ENCODE results near the gene STX18.

STX18 gene

DNA sequence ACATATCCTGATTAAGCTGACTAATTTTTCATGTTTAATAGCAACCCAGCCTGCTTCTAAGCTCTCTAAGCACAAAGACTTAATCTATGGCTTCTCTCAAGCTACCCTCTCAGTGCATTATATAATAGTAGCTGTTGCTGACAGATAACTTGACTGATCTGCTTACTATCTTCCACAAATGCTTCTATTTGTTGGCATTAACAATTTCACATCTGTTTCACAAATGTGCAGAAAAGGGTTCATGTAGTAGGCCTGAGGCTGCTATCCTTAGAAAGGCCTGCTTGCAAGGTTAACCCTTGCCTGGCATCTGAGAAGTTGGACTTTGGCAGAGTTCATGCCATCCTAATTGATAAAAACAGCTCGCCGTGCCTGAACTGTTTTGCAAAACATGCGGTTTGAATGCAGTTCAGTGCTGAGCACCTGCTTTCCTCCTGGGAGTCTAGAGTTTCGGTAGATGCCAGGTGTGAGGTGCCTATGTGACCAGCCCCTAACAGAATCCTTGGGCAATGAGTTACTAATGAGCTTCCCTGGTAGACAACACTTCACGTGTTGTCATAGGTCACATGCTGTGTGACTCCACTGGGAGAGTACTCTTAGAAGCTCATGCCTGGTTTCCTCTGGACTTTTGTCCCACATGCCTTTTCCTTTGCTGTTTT is 86.5 kb downstream of the STX18 start:
- no peak for DNase-seq (ENCODE audit: extremely low read depth, low read depth)
- H3K4me3 ChIP-seq (replicated peaks; ENCODE audit: low read depth, low read length) = no peak overlapping the region
- no peak for TF ChIP-seq CTCF (IDR thresholded peaks at IDR 0.05; ENCODE audit: low read depth, low read length, missing control alignments)

DNA sequence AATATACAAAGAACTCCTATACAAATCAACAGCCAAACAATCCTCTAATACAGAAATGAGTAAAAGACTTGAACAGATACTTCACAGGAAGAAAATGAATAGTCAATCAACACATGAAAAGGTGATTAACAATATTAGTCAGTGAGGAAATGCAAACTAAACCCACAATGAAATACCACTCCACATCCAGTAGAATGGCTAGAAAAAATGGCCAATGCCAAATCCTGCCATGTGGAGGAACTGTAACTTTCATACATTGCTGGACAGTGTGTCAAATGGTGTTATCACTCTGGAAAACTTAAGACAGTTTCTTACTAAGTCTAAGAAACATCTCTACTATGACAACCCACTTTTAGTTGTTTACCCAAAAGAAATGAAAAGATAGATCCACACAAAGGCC is 95.4 kb downstream of the STX18 start:
- no peak for DNase-seq (ENCODE audit: extremely low read depth, low read depth)

DNA sequence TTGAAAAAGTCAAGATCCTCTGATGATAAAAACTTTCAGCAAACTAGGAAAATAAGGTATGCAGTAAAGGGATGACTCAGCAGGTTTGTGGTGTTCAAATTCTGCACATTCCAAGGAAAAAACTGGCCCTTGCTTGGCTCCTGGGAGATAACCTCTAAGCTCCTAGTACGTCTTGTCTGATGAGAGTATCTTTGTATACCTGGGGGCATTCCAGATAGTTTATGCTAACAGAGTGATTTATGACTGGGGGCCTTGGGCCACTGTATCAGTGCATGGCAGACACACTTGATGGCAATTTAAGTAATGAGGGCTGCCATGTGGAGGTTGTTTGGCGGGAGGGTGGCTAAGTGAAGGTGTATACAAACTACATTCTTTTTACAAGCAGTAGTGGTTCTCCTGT is 98.0 kb downstream of the STX18 start:
- H3K4me3 ChIP-seq (replicated peaks; ENCODE audit: low read depth, low read length) = no peak overlapping the region
- DNase-seq (ENCODE audit: extremely low read depth, low read depth) = no peak
- TF ChIP-seq CTCF (IDR thresholded peaks at IDR 0.05; ENCODE audit: low read depth, low read length, missing control alignments) = no peak

More for the DNA sequence above, 95.4 kb downstream of the STX18 start:
- H3K4me3 ChIP-seq (replicated peaks; ENCODE audit: low read depth, low read length) = no peak overlapping the region
- no peak for TF ChIP-seq CTCF (IDR thresholded peaks at IDR 0.05; ENCODE audit: low read depth, low read length, missing control alignments)

GRCh38 chr4:4440333-4441061 is 101.4 kb downstream of the STX18 start:
- no peak for DNase-seq (ENCODE audit: extremely low read depth, low read depth)
- no peak overlapping the region for H3K4me3 ChIP-seq (replicated peaks; ENCODE audit: low read depth, low read length)
- no peak for TF ChIP-seq CTCF (IDR thresholded peaks at IDR 0.05; ENCODE audit: low read depth, low read length, missing control alignments)

DNA sequence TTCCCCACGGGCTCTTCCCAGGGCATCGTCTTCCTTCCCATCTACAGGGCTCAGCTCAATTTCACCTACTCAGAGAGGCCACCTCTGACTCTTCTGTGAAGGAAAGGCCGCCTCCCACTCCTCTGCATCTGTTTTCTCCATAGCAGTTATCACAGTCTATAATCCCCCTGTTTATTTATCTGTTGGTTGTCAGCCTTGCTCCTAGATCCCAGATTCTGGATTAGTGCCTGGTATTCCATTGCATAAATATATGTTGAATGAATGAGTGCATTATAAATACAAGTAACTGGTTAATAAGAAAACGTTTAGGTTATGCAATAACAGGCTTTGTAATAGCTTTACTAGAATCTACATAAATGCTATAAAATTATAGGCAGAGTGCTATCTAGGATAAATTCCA is 102.1 kb downstream of the STX18 start:
- DNase-seq (ENCODE audit: extremely low read depth, low read depth) = no peak
- H3K4me3 ChIP-seq (replicated peaks; ENCODE audit: low read depth, low read length) = no peak overlapping the region
- no peak for TF ChIP-seq CTCF (IDR thresholded peaks at IDR 0.05; ENCODE audit: low read depth, low read length, missing control alignments)

DNA sequence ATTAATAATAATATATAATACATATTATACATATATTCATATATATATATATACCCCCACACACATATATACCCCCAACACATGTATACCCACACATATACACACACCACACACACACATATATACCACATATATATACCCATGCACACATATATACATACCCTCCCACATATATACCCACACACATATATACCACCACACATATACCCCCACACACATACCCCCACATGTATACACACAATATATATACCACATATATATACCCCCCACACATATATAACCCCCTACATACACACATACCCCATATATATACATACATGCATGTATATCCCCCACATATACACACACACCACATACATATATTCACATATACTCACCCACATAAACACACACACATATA is 103.0 kb downstream of the STX18 start:
- no peak for TF ChIP-seq CTCF (IDR thresholded peaks at IDR 0.05; ENCODE audit: low read depth, low read length, missing control alignments)
- no peak overlapping the region for H3K4me3 ChIP-seq (replicated peaks; ENCODE audit: low read depth, low read length)
- no peak for DNase-seq (ENCODE audit: extremely low read depth, low read depth)

All from HFF-Myc (cell line).